SK-N-SH (cell line): ENCODE data around the gene FRS3. TPM values are rescaled to one million over a fixed set of nuclear protein-coding genes. Genes with fewer than 3 reads are reported as not detected.
A peak's percentile ranks its signal among the peaks of the same experiment; 100 is the strongest.

Experiments
- CTCF ChIA-PET: fragments of 300-600, 350-600 bp; formaldehyde crosslinking; extraction: SDS; loops from one replicate; lab custom pipeline; 2021; lab: Yijun Ruan, JAX
- POLR2A ChIA-PET: fragments of 350-600 bp; sonication (Branson Sonifier 250); formaldehyde crosslinking; extraction: SDS; loops from one replicate; lab custom pipeline; 2020; ENCODE audit warnings: antibody characterized with exemption, inconsistent platforms; lab: Yijun Ruan, JAX
- DNase-seq: peaks from one replicate; pipeline ENCODE4 v3.0.0; 2012
- H2AFZ ChIP-seq: fragments of 200-600 bp; sonication (generic); 2 replicates; pipeline ENCODE4 v1.8.1; 2016; ENCODE audit warnings: antibody characterized with exemption, mild to moderate bottlenecking, low read depth
- H3F3A ChIP-seq: fragments of 200-600 bp; sonication (generic); replicated peaks from 2 replicates; pipeline ENCODE3; 2016; ENCODE audit warnings: antibody characterized with exemption, mild to moderate bottlenecking; ENCODE audit not compliant: insufficient read depth
- H3K27ac ChIP-seq, 2 experiments: fragments of 200-500 bp in 1 of 2; fragments of 200-600 bp in 1 of 2; sonication (Bioruptor generic) in 1 of 2; sonication (generic), shearing (Covaris generic) in 1 of 2; 2 replicates each; pipeline versions ENCODE4 v1.5.1 to v1.6.1; 2014 to 2016; ENCODE audit warnings: low read depth in 2 of 2, inconsistent platforms in 1 of 2, low read length in 1 of 2, mild to moderate bottlenecking in 1 of 2, mixed read lengths in 1 of 2
- H3K27me3 ChIP-seq: fragments of 200-600 bp; sonication (generic), shearing (Covaris generic); 2 replicates; pipeline ENCODE4 v1.6.1; 2016; ENCODE audit warnings: mixed run types; ENCODE audit not compliant: insufficient read depth
- H3K36me3 ChIP-seq, 2 experiments: fragments of 200-500 bp in 1 of 2; fragments of 200-600 bp in 1 of 2; sonication (Bioruptor generic) in 1 of 2; sonication (generic) in 1 of 2; replicated peaks in 1 of 2; 2 replicates each; pipeline versions ENCODE3 to v1.5.1; 2014 to 2016; ENCODE audit warnings: low read length in 1 of 2, mild to moderate bottlenecking in 1 of 2; ENCODE audit not compliant: insufficient read depth in 2 of 2, control insufficient read depth in 1 of 2
- H3K4me1 ChIP-seq, 2 experiments: fragments of 200-500 bp in 1 of 2; fragments of 200-600 bp in 1 of 2; sonication (Bioruptor generic) in 1 of 2; sonication (generic), shearing (Covaris generic) in 1 of 2; 2 replicates each; pipeline versions ENCODE4 v1.5.1 to v1.6.1; 2014 to 2016; ENCODE audit warnings: low read depth in 1 of 2, low read length in 1 of 2, mixed run types in 1 of 2; ENCODE audit not compliant: insufficient read depth in 2 of 2, control insufficient read depth in 1 of 2
- H3K4me2 ChIP-seq: fragments of 200-600 bp; sonication (generic), shearing (Covaris generic); 2 replicates; pipeline ENCODE4 v1.6.1; 2017; ENCODE audit warnings: mixed run types
- H3K4me3 ChIP-seq, 2 experiments: fragments of 200-500 bp in 1 of 2; fragments of 200-600 bp in 1 of 2; sonication (Bioruptor generic) in 1 of 2; sonication (generic), shearing (Covaris generic) in 1 of 2; 2 replicates each; pipeline versions ENCODE4 v1.5.1 to v1.8.1; 2014 to 2016; ENCODE audit warnings: low read depth in 2 of 2, inconsistent platforms in 1 of 2, low read length in 1 of 2, mild to moderate bottlenecking in 1 of 2, mixed read lengths in 1 of 2, moderate library complexity in 1 of 2
- H3K79me2 ChIP-seq: fragments of 200-600 bp; sonication (generic); 2 replicates; pipeline ENCODE4 v1.8.1; 2017; ENCODE audit warnings: mild to moderate bottlenecking; ENCODE audit not compliant: insufficient read depth
- H3K9ac ChIP-seq: fragments of 200-600 bp; sonication (generic); 2 replicates; pipeline ENCODE4 v1.6.1; 2017; ENCODE audit warnings: mixed run types
- H3K9me2 ChIP-seq: fragments of 200-600 bp; sonication (generic); 2 replicates; pipeline ENCODE4 v1.6.1; 2017; ENCODE audit warnings: mixed run types
- H3K9me3 ChIP-seq: fragments of 200-600 bp; sonication (generic); 2 replicates; pipeline ENCODE4 v1.6.1; 2017; ENCODE audit warnings: mixed run types, mild to moderate bottlenecking, moderate library complexity
- H4K20me1 ChIP-seq: fragments of 200-600 bp; sonication (generic); 2 replicates; pipeline ENCODE4 v1.6.1; 2017; ENCODE audit warnings: mild to moderate bottlenecking, mixed run types; ENCODE audit not compliant: insufficient read depth
- CHD2 ChIP-seq: fragments of 150-350 bp; IDR thresholded peaks from 2 replicates; pipeline ENCODE4 v1.6.1; 2018; ENCODE audit warnings: low read length; ENCODE audit not compliant: partially characterized antibody
- CTCF ChIP-seq: fragments of 200-600 bp; sonication (generic); IDR thresholded peaks from 2 replicates; pipeline ENCODE4 v1.6.1; 2017; ENCODE audit warnings: antibody characterized with exemption, mild to moderate bottlenecking, moderate library complexity
- ELF1 ChIP-seq: IDR thresholded peaks from 2 replicates; pipeline ENCODE4 v1.4.0; 2012
- EZH2phosphoT487 ChIP-seq: fragments of 200-600 bp; sonication (generic); IDR thresholded peaks from 2 replicates; pipeline ENCODE4 v1.6.1; 2017; ENCODE audit warnings: low read depth, mixed run types, mild to moderate bottlenecking, antibody characterized with exemption, moderate library complexity, borderline replicate concordance
- FOSL2 ChIP-seq: IDR thresholded peaks from 2 replicates; pipeline ENCODE4 v1.4.0; 2012; ENCODE audit warnings: low read depth, mild to moderate bottlenecking, moderate library complexity, borderline replicate concordance
- FOXJ3 ChIP-seq: sonication (generic); formaldehyde crosslinking; IDR thresholded peaks from 2 replicates; pipeline ENCODE4 v1.5.1; 2020; ENCODE audit warnings: mild to moderate bottlenecking, missing genetic modification reagents
- FOXM1 ChIP-seq: IDR thresholded peaks from 2 replicates; pipeline ENCODE4 v1.4.0; 2012; ENCODE audit warnings: low read depth, mild to moderate bottlenecking
- JUND ChIP-seq: IDR thresholded peaks from 2 replicates; pipeline ENCODE4 v1.4.0; 2012
- MXI1 ChIP-seq: IDR thresholded peaks from 2 replicates; pipeline ENCODE4 v1.6.1; 2012; ENCODE audit warnings: mild to moderate bottlenecking, low read depth, low read length, improper control_type of control experiment
- POLR2AphosphoS5 ChIP-seq: IDR thresholded peaks from 2 replicates; pipeline ENCODE4 v1.6.1; 2012; ENCODE audit warnings: low read depth, low read length
- RCOR1 ChIP-seq: fragments of 150-350 bp; IDR thresholded peaks from 2 replicates; pipeline ENCODE4 v1.6.1; 2017; ENCODE audit warnings: antibody characterized with exemption, low read length
- RFX5 ChIP-seq: IDR thresholded peaks from 2 replicates; pipeline ENCODE4 v1.6.1; 2012; ENCODE audit warnings: mild to moderate bottlenecking, improper control_type of control experiment, low read length
- SMC3 ChIP-seq: IDR thresholded peaks from 2 replicates; pipeline ENCODE4 v1.6.1; 2012; ENCODE audit warnings: low read depth, low read length, improper control_type of control experiment
- TAF1 ChIP-seq: IDR thresholded peaks from 2 replicates; pipeline ENCODE4 v1.6.1; 2012; ENCODE audit warnings: low read depth, mild to moderate bottlenecking, low read length, moderate library complexity, borderline replicate concordance
- TCF12 ChIP-seq: IDR thresholded peaks from 2 replicates; pipeline ENCODE4 v1.4.0; 2012
- TEAD4 ChIP-seq: IDR thresholded peaks from 2 replicates; pipeline ENCODE4 v1.4.0; 2012; ENCODE audit warnings: mild to moderate bottlenecking, borderline replicate concordance; ENCODE audit not compliant: insufficient read depth
- WGBS: methylation state at CpG from one replicate; pipeline ENCODE4 v1.1.6; 2017; ENCODE audit warnings: low lambda C conversion rate; 5-methylcytosine and 5-hydroxymethylcytosine counted together
- polyA plus RNA-seq, 3 experiments: library from polyadenylated mRNA; depleted of rRNA; stranded (reverse); fragments of >200 nt; gene quantifications; 2 replicates each; pipeline ENCODE4 v1.2.3, GENCODE V29; 2012
- TF ChIP-seq, protein P1 (sequence below): fragments of 150-350 bp; IDR thresholded peaks from 2 replicates; pipeline ENCODE4 v1.6.1; 2017; ENCODE audit warnings: antibody characterized with exemption, low read length, low read depth, borderline replicate concordance

FRS3 gene
- polyA plus RNA-seq, 1 of the 3 experiments (the other 2 are of a cell fraction): 8.6 TPM

DNA sequence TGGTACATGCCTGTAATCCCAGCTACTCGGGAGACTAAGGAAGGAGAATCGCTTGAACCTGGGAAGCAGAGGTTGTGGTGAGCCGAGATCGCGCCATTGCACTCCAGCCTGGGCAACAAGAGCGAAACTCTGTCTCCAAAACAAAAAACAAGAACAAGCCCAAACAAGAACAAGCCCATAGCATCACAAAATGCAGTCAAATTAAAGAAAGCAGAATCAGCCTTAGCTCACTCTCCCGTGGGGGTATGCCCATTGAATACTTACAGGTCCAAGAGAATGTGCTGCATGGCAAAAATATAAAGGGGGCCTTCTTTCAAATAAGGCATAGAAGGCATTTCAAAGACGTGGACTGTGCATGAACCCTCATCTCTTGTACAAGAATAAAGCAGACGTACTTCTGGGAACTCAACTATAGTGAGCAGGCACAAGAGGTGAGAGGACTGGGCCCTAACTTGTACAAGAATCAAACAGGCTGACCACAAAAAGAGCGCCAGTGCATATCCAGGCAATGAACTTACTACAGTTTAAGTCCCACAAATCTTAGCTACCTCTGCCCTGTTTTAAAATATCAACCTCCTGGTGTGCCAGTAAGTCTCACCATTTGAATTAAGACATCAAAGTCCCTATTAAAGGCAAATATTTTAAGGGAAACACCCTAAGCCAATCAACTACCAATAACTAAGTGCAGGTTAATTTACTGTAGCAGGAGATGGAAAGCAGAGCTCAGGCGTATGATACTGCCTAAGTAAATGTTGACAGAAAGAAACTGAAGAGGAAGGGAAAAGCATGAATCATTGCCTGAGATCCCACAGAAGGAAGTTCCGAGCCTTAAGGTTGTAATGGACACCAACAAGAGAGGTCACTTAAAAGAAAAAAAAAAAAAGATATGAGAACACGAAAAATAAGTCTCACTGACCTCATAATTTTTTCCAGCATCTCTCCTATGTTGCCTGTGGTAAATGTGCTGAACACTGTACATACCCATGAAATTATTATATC, 45.2 kb upstream of the FRS3 start:
- Histone ChIP-seq H3K4me1 (peaks cover 0 to 7% of the 10 kb centered on the region in 2 experiments; a peak in 1 of 4 replicates), H3K4me2 (0 out of 2 replicates have a peak overlapping the region, but pooled peaks have one; percentile 6), H3K36me3 (peaks cover 0 to 5% of the 10 kb centered on the region in 2 experiments), H2AFZ (no peak overlapping the region), H3K79me2 (no peaks in the 10 kb centered on the region), H4K20me1 (no peaks in the 10 kb centered on the region), H3K4me3 (no peak overlapping the region), H3K27me3 (no peaks in the 10 kb centered on the region), H3F3A (peaks cover 7% of the 10 kb centered on the region), H3K9ac (no peak overlapping the region), H3K9me2 (no peaks in the 10 kb centered on the region; the same call in 1 of the 2 replicates), H3K9me3 (no peaks in the 10 kb centered on the region), H3K27ac (peak overlapping the region in 1 of 2 experiments; percentile 27; a peak in 2 of 4 replicates)
- CTCF ChIA-PET: interaction anchor here (0.9 kb wide), 1 partner anchor 23 kb away, joined by 3 read pairs; no protein-coding TSS in a partner anchor
- TF ChIP-seq FOSL2 (peak; percentile 9; the same call in 1 of the 2 replicates), SMC3 (no peak), TCF12 (peak; percentile 66), TAF1 (no peak), ELF1 (no peak), POLR2AphosphoS5 (no peak), JUND (peak; percentile 20; the same call in 1 of the 2 replicates), FOXJ3 (CRISPR knock-in tag) (no peak), CHD2 (no peak), RCOR1 (no peak), MXI1 (no peak), TEAD4 (no peak), EZH2phosphoT487 (no peak), CTCF (no peak), RFX5 (no peak), FOXM1 (no peak)
- TF ChIP-seq, protein P1, sequence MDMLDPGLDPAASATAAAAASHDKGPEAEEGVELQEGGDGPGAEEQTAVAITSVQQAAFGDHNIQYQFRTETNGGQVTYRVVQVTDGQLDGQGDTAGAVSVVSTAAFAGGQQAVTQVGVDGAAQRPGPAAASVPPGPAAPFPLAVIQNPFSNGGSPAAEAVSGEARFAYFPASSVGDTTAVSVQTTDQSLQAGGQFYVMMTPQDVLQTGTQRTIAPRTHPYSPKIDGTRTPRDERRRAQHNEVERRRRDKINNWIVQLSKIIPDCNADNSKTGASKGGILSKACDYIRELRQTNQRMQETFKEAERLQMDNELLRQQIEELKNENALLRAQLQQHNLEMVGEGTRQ: no peak
- 79% methylated on average over 13 of the region's 13 CpGs for WGBS
- DNase-seq: no peak
- POLR2A ChIA-PET: no interaction called here
